Measurements from ENCODE around the gene ANKRD55.
"Not testable (repeated sequence)": the region's sequence is repeated elsewhere in the genome, so short reads cannot be mapped to it uniquely, and the experiment has no call there.

ANKRD55 gene

GRCh38 chr5:56233230-56233629 is at the start of gene ANKRD55:
TSS of gene ANKRD55 (minus strand) at chr5:56233330. CDS start at chr5:56232913, 417 bp downstream.
- no peak for DNase-seq (ENCODE audit: low read depth)

GRCh38 chr5:56282216-56282615 is 49.1 kb upstream of the ANKRD55 start:
- DNase-seq (ENCODE audit: low read depth) = no peak

DNA sequence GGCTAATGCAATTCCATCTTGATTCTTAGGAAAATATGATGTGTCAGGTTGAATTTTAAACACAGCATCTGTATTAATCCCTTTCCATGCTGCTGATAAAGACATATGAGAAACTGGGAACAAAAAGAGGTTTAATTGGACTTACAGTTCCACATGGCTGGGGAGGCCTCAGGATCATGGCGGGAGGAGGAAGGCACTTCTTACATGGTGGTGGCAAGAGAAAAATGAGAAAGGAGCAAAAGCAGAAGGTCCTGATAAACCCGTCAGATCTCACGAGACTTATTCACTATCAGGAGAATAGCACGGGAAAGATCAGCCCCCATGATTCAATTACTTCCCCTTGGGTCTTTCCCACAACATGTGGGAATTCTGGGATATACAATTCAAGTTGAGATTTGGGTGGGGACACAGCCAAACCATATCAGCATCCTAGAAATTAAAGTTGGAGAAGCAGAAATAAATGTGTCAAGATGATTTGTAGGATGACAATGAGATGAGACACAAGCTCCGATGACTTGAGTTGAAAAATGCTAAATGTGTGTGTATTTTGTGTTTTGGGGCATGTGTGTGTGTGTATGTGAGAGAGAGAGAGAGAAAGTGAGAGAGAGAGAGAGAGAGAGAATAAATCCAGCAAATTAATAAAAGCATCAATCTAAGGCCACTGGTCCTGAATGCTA is 48.5 kb upstream of the ANKRD55 start:
- no peak for DNase-seq (ENCODE audit: low read depth)

- peak; percentile 64 for DNase-seq (ENCODE audit: low read depth)
Measured at GRCh38 chr5:56279979-56280378, 46.8 kb upstream of the ANKRD55 start.

DNA sequence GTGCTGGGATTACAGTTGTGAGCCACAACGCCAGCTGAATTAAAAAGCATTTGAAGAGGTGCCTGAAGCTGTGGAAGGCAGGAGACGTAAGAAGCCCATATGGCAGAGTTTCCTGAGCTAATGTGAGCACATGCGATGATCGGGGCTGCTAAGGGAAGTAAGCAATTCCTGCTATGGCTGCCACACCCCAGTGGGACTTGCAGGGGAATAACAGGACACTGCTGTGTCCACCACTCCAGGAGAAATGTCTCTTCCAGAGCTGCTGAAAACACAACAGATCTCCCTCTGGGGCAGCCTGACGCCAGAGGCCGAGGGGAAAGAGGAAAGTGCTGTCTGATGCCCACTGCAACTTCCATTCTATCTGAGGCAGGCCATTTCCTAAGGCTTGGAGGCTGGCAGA is 46.2 kb upstream of the ANKRD55 start:
- no peak for DNase-seq (ENCODE audit: low read depth)

DNA sequence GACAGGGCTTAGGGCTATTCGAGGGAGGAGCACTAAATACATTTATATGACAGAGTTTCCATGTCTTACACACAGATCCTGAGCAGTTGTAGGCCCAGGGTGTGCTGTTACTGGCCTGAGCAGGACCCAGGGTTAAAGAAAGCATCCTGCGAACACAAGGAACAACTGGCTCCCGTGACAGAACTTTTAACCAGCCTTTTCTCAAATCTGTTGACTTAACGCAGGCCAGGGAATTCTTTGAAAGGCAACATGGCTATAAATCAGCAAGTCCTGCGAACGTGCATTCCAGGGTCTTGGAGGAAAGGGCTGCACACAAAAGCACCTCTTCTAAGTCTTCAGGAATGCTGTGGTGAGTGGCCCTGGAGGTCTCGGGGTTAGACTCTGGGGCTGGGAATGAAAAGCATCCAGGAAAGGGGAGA is 45.2 kb upstream of the ANKRD55 start:
- DNase-seq (ENCODE audit: low read depth) = peak; percentile 91

DNA sequence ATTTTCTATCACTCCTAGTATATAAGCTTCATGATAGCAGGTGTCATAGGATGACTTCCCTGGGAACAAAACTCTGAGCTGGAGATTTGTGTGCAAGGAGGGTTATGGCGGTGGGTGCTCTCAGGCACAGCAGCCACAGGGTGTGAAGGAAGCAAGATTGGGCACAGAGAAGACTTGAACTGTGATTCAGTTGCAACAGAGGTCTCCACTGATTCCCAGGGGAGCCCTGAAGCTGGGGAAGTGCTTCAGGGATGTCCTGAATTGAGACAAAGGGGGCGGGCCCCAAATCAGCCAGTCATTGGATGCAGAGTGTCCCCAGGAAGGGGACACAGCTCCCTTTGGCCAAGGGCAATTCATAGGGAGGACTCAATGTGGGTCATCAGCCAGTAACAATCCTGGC is 44.4 kb upstream of the ANKRD55 start:
- DNase-seq (ENCODE audit: low read depth) = no peak

- DNase-seq (ENCODE audit: low read depth) = no peak
Measured at GRCh38 chr5:56273376-56273955, 40.3 kb upstream of the ANKRD55 start.

DNA sequence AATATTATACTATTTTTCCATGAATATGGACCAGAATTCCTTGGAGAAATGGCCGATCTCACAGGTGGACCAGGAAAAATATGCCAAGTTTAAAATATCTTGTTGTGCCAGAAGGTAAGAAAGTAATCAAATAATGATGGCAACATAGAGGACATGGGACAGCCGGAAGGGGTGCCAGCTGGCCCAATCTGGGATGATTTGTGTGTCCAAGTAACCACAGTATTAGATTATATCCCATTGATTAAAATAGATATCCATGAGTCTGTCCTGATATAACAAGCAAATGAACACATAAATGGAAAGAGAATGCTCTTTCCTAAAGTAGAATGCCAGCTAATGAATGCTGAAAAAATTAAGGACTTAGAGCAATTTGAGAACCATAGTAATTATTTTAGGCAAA is 39.6 kb upstream of the ANKRD55 start:
- no peak for DNase-seq (ENCODE audit: low read depth)

- DNase-seq (ENCODE audit: low read depth) = no peak
Measured at GRCh38 chr5:56270568-56271392, 37.6 kb upstream of the ANKRD55 start.

DNA sequence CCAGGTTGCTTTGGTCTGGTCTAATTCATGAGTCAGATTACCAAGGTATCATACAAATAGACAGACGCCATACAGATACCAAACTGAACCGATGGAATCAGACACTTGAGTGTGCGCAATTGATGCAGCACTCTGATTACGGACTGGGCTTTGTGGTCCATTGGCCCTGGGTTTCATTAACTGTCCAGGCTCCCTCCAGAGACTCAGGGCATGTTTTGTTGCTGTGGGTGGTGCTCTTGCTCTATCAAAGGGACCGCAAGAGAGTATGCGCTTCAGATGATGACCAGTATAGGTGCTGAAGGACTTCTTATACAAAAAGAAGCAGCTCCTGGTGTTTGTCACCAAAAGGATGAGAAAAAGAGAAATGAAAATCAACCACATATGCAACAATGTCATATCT is 36.9 kb upstream of the ANKRD55 start:
- DNase-seq (ENCODE audit: low read depth) = no peak

- no peak for DNase-seq (ENCODE audit: low read depth)
Measured at GRCh38 chr5:56269216-56269927, 36.2 kb upstream of the ANKRD55 start.

DNA sequence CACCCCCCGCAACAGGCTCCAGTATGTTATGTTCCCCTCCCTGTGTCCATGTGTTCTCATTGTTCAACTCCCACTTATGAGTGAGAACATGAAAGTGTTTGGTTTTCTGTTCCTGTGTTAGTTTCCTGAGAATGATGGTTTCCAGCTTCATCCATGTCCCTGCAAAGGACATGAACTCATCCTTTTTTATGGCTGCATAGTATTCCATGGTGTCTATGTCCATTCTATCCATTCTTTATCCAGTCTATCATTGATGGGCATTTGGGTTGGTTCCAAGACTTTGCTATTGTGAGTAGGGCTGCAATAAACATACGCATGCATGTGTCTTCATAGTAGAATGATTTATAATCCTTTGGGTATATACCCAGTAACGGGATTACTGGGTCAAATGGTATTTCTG is 35.6 kb upstream of the ANKRD55 start:
- not testable (repeated sequence) for DNase-seq (ENCODE audit: low read depth)

DNA sequence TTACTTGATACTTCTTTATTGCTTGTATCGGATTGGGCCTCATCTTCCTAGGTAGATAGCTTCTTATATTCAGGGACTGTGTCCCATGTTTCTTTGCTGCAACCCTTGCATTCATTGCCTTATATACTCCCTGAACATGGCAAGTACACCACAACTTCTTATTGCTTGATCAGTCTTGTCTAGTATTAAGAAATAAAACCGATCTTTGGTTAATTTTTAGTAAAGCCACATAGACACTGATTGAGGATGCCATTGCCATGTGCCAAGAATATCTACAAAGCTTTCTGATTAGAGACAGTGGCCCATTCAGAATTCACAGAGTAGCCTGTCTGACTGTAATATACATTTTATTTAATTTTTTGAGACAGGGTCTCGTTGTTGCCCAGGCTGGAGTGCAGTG is 34.7 kb upstream of the ANKRD55 start:
- DNase-seq (ENCODE audit: low read depth) = no peak

DNA sequence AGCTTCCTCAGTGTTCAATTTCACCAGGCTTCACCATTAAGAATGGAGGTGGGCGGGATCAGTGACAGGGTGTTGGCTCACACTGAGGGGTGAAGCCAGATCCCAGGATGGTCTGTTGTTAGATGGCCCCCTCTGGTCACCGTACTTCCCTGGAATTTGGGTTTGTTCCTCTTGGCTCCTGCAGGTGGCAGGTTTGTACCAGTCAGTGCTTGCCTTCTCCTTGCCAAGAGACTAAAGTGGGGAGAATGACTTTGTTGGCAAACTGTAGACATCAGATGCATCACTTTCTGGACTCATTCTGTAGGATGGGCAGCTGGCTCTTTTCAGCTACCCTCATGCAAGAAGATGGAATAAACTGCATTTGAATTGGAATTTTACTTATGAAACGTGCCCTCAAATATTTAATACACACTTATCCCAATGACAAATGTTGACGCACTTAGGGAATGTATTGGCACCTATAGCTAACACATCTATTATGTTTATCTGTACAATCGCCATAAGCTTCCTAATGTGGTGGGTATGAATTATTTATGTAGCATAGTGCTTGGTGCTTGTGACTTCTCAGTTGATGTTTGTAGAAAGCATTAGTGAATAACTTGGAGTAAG is 31.4 kb upstream of the ANKRD55 start:
- no peak for DNase-seq (ENCODE audit: low read depth)

DNA sequence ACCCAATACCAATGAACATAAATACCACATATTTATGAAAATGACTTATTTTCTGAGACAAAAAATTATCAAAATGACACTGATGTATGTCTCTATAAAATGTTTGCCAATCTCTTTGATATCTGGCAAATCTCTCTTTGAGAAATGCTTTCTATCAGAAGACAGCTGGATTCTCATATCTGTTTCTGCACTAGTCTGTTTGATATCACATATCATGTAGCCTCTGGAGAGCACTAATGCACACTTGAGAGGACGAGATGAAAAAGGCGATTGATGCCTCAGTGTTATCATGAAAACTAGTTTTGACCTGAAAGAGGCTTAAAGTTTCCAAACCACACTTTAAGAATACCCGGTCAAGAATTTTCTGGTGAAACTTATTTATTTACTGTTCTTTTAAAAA is 29.1 kb upstream of the ANKRD55 start:
- no peak for DNase-seq (ENCODE audit: low read depth)

- peak; percentile 99 for DNase-seq (ENCODE audit: low read depth)
Measured at GRCh38 chr5:56259002-56259511, 25.9 kb upstream of the ANKRD55 start.

GRCh38 chr5:56257763-56258529 is 24.8 kb upstream of the ANKRD55 start:
- DNase-seq (ENCODE audit: low read depth) = not testable (repeated sequence)

DNA sequence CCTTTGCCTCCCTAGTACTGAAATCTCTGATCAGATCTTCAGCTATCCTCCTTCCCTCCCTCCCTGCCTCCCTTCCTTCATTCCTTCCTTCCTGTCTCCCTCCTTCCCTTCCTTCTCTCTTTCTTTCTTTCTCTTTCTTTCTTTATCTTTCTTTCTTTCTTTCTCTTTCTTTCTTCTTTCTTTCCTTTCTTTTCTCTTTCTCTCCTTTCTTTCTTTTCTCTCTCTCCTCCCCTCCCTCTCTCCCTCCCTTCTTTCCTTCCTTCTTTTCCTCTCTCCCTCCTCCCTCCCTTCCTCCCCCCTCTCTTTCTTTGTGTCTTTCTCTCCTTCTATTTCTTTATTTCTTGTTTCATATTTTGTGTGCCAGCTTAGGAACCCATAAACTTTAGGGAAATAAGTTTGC is 23.9 kb upstream of the ANKRD55 start:
- no peak for DNase-seq (ENCODE audit: low read depth)

GRCh38 chr5:56255502-56255901 is 22.4 kb upstream of the ANKRD55 start:
- DNase-seq (ENCODE audit: low read depth) = no peak

DNA sequence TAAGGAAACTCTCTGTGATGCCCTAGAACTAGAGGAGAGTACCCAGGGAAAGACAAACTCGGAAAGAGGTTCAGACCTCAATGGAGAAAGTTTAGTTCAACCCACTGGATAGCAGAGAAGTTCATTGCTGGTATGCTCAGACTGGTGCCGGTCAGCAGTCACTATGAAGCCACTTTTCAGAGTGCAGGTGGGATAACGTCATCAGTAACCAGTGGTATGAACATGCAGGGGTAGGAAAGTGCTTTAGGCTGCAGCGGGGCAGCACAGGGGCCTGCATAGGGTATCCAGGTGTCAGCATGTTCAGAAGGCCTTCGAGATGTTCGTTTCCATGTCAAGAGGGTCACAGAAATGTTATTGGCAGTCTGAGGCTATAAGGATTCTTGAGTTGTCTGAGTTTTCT is 20.8 kb upstream of the ANKRD55 start:
- no peak for DNase-seq (ENCODE audit: low read depth)

Data from GM04503 (cell line).